Activated CD4-positive, alpha-beta memory T cell treated with anti-CD3 and anti-CD28 coated beads for 36 hours (primary cell): Measurements from ENCODE around the gene WFIKKN1. TPM values are rescaled to one million over a fixed set of nuclear protein-coding genes. Genes with fewer than 3 reads are reported as not detected.

Source experiments
- CTCF ChIA-PET: fragments of 350-600 bp; sonication (Branson Sonifier 250); formaldehyde crosslinking; loops from one replicate; lab custom pipeline; 2021; ENCODE audit warnings: antibody characterized with exemption, inconsistent platforms; lab: Charles Lee
- POLR2A ChIA-PET: fragments of 350-600 bp; sonication (Branson Sonifier 250); formaldehyde crosslinking; loops from one replicate; lab custom pipeline; 2021; ENCODE audit warnings: antibody characterized with exemption; lab: Charles Lee
- DNase-seq: peaks from one replicate; pipeline ENCODE4 v3.0.0-alpha.2; 2020
- H3K27ac Mint-ChIP-seq: one replicate; pipeline ENCODE4 v1.8.0; 2021; ENCODE audit warnings: mixed read lengths
- H3K27me3 Mint-ChIP-seq: one replicate; pipeline ENCODE4 v1.8.0; 2021; ENCODE audit warnings: mixed read lengths
- H3K36me3 Mint-ChIP-seq: one replicate; pipeline ENCODE4 v1.8.0; 2021; ENCODE audit warnings: mixed read lengths
- H3K4me1 Mint-ChIP-seq: one replicate; pipeline ENCODE4 v1.8.0; 2021; ENCODE audit warnings: low read depth, mixed read lengths
- H3K4me3 Mint-ChIP-seq: one replicate; pipeline ENCODE4 v1.8.0; 2021; ENCODE audit warnings: mild to moderate bottlenecking, mixed read lengths
- H3K9me3 Mint-ChIP-seq: one replicate; pipeline ENCODE4 v1.8.0; 2021; ENCODE audit warnings: mixed read lengths
- intact Hi-C: fragments of 100-400 bp; cut with micrococcal nuclease; formaldehyde crosslinking; loops from one replicate; pipeline ENCODE4 v1.15.1; 2023
- total RNA-seq, 2 experiments: library from RNA; stranded (reverse); gene quantifications; one replicate each; pipeline ENCODE4 v1.2.3, GENCODE V29; 2021

WFIKKN1 gene
- total RNA-seq, 2 experiments from 2014 or later, result 0.05 to 0.07 TPM

DNA sequence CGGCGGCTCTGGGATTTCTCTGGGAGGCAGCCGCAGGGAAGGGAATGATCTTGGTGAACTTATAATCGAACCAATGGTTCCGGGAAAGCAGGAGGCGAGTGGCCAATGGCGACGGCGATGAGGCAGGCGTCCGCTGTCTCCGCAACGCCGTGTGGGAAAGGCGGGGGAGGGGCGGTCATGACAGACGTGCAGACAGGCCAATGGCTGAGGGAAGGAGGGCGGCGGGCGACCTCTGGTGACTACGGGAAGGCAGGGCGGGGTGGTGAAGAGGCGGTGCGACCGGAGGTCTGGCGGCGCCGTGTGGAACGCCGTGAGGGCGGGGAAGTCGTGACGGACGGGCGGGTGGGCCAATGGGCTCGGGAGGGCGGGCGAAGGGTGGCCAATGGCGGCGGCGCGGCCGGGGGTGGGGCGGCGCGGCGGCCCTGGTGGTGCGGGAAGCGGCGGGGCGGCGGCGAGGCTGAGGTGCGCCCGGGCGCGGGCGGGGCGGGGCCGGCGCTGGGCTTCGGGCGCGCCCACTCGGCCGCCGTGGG lies 41.1 kb upstream of the WFIKKN1 start, which contains the start of gene RAB40C:
TSS of gene RAB40C (plus strand) at position 409 of the 530 bp plus-strand sequence. CDS start 226 bp downstream, outside the sequence.
- POLR2A ChIA-PET, result interaction anchor here (0.7 to 1.7 kb wide), 3 partner anchors 48 to 63 kb away, joined by 3 to 7 read pairs (median 3); partner anchors contain the start of gene CAPN15
- H3K4me1 Mint-ChIP-seq, result peaks cover 27% of the 10 kb centered on the region

DNA sequence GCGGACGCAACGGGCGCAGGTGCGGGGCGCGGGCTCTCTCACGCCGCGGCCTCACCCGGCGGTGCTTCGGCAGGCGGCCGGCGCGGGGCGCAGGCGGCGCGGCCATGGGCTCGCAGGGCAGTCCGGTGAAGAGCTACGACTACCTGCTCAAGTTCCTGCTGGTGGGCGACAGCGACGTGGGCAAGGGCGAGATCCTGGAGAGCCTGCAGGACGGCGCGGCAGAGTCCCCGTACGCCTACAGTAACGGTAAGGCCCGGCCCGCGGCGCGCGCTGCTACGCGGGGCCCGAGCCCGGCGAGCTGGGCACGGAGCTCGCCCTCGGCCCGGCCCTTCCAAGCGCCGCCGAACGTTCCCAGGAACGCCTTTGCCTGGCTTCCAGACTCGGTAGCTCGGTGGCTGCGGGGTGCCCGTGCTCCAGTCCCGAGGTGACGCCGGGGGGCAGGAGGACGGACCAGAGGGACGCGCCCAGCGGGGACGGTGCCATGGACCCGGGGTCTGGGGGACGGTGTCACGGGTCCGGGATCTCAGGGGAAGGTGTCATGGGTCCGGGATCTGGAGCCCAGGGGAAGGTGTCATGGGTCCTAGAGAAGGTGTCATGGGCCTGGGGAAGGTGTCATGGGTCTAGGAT lies 40.5 kb upstream of the WFIKKN1 start:
- Mint-ChIP-seq H3K27me3 (no peaks in the 10 kb centered on the region), H3K36me3 (peaks cover 8% of the 10 kb centered on the region), H3K4me1 (peaks cover 27% of the 10 kb centered on the region), H3K9me3 (no peaks in the 10 kb centered on the region), H3K4me3 (peak overlapping the region; percentile 78), H3K27ac (no peak overlapping the region)
- intact Hi-C loops, result no loop called here
- ChIA-PET CTCF (no interaction called here), POLR2A (interaction anchor here (0.7 to 1.0 kb wide), 3 partner anchors 46 to 63 kb away, joined by 3 read pairs; partner anchors contain the start of genes CAPN15 and METTL26)
- no peak for DNase-seq

More for the DNA sequence above, 41.1 kb upstream of the WFIKKN1 start, which contains the start of gene RAB40C:
- Mint-ChIP-seq H3K27ac (peak within 1 kb of the TSS; percentile 96), H3K9me3 (no peaks in the 10 kb centered on the region), H3K27me3 (no peaks in the 10 kb centered on the region), H3K4me3 (peak within 1 kb of the TSS; percentile 83), H3K36me3 (peaks cover 8% of the 10 kb centered on the region)
- intact Hi-C loops, result loop anchor here (1.0 to 5.0 kb wide), 6 partner anchors 19 to 93 kb away; partner anchors contain the start of genes JMJD8, METTL26, STUB1 and WDR90
- CTCF ChIA-PET, result no interaction called here
- peak; percentile 99 for DNase-seq

DNA sequence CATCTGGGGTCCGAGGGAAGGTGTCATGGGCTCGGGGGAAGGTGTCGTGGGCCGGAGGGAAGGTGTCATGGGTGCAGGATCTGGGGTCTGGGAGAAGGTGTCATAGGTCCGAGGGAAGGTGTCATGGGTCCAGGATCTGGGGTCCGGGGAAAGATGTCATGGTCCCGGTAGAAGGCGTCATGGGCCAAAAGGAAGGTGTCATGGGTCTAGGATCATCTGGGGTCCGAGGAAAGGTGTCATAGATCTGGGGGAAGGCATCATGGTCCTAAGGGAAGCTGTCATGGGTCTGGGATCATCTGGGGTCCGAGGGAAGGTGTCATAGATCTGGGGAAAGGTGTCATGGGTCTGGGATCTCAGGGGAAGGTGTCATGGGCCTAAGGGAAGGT lies 40.0 kb upstream of the WFIKKN1 start:
- H3K27me3 Mint-ChIP-seq, result no peaks in the 10 kb centered on the region
- ChIA-PET POLR2A (interaction anchor here (0.8 to 1.0 kb wide), 2 partner anchors 45 to 63 kb away, joined by 3 read pairs; partner anchors contain the start of genes CAPN15 and METTL26), CTCF (no interaction called here)
- H3K4me1 Mint-ChIP-seq, result peaks cover 27% of the 10 kb centered on the region
- no peaks in the 10 kb centered on the region for H3K9me3 Mint-ChIP-seq
- H3K36me3 Mint-ChIP-seq, result peaks cover 8% of the 10 kb centered on the region
- intact Hi-C loops, result no loop called here
- no peak for DNase-seq
- no peak overlapping the region for H3K27ac Mint-ChIP-seq
- peak overlapping the region; percentile 78 for H3K4me3 Mint-ChIP-seq

DNA sequence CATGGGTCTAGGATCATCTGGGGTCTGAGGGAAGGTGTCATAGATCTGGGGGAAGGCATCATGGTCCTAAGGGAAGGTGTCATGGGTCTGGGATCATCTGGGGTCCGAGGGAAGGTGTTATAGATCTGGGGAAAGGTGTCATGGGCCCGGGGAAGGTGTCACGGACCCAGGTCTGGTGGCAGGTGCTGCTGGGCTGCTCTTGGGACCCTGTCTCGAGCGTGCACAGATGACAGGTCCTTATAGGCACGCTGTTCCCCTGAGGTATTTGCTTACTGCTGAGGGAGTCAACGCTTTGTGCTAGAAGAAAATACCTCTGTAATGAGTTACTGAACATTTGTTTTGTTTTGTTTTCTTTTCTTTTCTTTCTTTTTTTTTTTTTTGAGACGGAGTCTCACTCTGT lies 39.6 kb upstream of the WFIKKN1 start:
- no peaks in the 10 kb centered on the region for H3K9me3 Mint-ChIP-seq
- H3K36me3 Mint-ChIP-seq, result peaks cover 8% of the 10 kb centered on the region
- peaks cover 30% of the 10 kb centered on the region for H3K4me1 Mint-ChIP-seq
- CTCF ChIA-PET, result no interaction called here
- DNase-seq, result no peak
- peak overlapping the region; percentile 78 for H3K4me3 Mint-ChIP-seq
- POLR2A ChIA-PET, result no interaction called here
- intact Hi-C loops, result no loop called here
- H3K27ac Mint-ChIP-seq, result no peak overlapping the region
- no peaks in the 10 kb centered on the region for H3K27me3 Mint-ChIP-seq

DNA sequence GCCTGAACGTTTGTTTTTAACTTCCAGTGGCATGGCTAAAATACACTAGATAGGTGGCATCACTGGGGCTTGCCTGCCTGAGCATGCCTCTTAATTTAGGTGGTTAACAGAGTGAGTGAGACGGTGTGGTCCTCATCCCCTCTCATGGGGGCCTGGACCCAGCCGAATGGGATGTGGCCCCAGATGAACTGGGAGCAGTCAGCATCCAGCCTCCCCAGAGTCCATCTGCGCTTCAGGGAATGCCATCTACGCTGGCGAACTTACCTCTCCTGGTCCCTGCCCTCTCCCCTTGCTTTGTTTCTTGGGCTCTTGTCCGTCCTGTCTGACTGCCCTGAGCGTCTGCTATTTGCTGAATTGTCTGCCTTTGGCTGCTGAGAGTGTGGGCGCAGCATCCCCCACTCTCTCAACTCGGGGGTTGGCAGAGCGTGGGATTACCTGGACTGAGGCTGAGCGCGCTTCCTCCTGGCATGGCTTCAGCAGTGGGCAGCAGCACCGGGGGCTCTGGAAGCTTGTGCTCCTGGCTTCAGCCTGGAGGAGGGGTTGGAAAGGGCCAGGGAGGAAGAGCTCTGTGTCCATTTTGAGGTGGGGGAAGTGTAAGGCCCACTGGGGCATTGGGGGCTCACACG lies 38.8 kb upstream of the WFIKKN1 start:
- Mint-ChIP-seq H3K36me3 (peaks cover 14% of the 10 kb centered on the region), H3K27ac (no peak overlapping the region), H3K27me3 (no peaks in the 10 kb centered on the region), H3K4me3 (no peak overlapping the region), H3K4me1 (peaks cover 30% of the 10 kb centered on the region), H3K9me3 (no peaks in the 10 kb centered on the region)
- CTCF ChIA-PET, result interaction anchor here (1.2 to 1.4 kb wide), 2 partner anchors 44 to 77 kb away, joined by 3 to 5 read pairs; partner anchors contain the start of gene METTL26
- intact Hi-C loops, result no loop called here
- POLR2A ChIA-PET, result no interaction called here
- DNase-seq, result no peak

DNA sequence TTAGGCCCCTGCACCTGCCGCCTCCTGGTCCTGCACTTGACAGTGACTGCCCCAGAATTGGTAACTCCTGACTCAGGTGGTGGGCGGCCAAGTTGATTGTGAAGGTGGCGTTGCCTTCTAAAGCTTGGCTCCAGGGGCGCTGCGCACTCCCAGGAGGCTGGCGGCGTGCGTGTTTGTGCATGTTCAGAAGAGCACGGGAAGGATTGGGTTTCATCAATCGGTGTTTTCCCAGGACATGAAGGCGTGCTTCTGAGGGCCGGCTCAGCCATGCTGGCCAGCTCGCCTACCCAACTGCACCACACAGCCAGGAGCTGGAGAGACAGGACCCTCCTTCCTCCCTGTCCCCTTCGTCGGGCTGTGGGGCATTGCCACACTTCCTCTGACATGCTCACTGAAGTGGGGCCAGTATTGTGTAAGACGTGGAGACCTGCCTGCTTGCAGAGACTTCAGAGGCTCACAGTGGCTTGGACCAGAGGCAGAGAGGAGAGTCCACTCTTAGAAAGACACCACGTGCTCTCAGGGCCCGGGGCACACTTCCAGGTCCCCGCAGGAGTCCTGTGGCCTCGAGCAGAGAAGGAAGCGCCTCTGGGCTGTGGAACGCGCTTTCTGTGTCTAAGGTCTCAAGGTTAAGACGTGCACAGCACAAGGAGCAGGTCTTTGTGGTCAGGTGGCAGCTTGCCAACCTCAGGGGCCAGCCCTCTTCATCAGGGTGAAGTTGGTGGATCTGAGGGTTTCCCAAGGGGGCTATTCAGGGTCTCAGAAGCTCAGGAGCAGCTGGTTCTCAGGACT lies 38.1 kb upstream of the WFIKKN1 start:
- H3K36me3 Mint-ChIP-seq, result peaks cover 11% of the 10 kb centered on the region
- CTCF ChIA-PET, result interaction anchor here (0.8 to 1.4 kb wide), 4 partner anchors 44 to 165 kb away, joined by 3 to 5 read pairs (median 4); partner anchors contain the start of gene METTL26
- H3K4me3 Mint-ChIP-seq, result no peak overlapping the region
- POLR2A ChIA-PET, result no interaction called here
- H3K27me3 Mint-ChIP-seq, result no peaks in the 10 kb centered on the region
- no peak overlapping the region for H3K27ac Mint-ChIP-seq
- peaks cover 25% of the 10 kb centered on the region for H3K4me1 Mint-ChIP-seq
- DNase-seq, result no peak
- no peaks in the 10 kb centered on the region for H3K9me3 Mint-ChIP-seq
- intact Hi-C loops, result no loop called here

DNA sequence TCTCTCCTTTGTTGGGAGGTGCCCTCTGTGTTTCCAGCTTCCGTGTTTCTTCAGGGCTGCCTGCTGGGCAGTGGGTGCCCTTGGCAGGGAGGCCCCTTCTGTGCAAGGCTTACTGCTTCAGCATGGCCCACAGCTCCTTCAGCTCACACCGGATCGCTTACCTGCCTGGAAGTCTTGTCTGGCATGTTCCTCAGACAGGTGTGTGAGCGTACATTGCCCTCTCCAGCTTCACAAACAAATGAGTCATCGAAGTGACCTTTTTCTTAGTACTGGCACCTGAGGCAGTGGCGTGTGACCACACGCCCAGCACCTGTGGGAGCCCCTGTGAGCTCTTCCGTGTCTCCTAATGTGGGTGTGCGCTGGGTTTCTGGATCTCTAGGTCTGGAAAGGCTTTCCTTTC lies 37.4 kb upstream of the WFIKKN1 start:
- Mint-ChIP-seq H3K27me3 (no peaks in the 10 kb centered on the region), H3K36me3 (peaks cover 9% of the 10 kb centered on the region), H3K9me3 (no peaks in the 10 kb centered on the region), H3K4me3 (no peak overlapping the region), H3K4me1 (peaks cover 20% of the 10 kb centered on the region), H3K27ac (peak overlapping the region; percentile 18)
- no peak for DNase-seq
- ChIA-PET CTCF (interaction anchor here (0.8 to 1.4 kb wide), 4 partner anchors 43 to 166 kb away, joined by 3 to 5 read pairs (median 4); partner anchors contain the start of gene METTL26), POLR2A (no interaction called here)
- intact Hi-C loops, result no loop called here

DNA sequence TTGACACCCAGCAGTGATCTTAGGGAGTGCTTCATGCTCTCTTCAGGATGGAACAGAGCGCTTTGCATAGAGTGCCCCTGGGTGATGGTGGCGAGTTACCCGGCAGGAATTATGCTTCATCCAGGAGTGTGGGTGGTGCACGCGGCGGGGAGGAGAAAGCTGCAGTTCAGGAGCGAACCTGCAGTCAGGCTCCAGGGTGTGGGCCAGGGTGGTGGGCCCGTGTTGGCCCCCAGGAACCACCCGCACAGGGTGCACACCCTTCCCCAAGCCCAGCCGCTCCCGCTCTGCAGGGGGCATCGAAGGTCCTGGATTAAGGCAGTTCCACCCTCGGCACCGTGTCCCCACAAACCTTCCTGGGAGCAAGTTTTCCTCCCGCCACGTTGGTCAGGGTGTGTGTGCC lies 37.0 kb upstream of the WFIKKN1 start:
- Mint-ChIP-seq H3K36me3 (peaks cover 7% of the 10 kb centered on the region), H3K4me1 (peaks cover 20% of the 10 kb centered on the region), H3K4me3 (no peak overlapping the region), H3K27me3 (no peaks in the 10 kb centered on the region), H3K27ac (no peak overlapping the region), H3K9me3 (no peaks in the 10 kb centered on the region)
- CTCF ChIA-PET, result no interaction called here
- DNase-seq, result no peak
- intact Hi-C loops, result no loop called here
- POLR2A ChIA-PET, result no interaction called here

DNA sequence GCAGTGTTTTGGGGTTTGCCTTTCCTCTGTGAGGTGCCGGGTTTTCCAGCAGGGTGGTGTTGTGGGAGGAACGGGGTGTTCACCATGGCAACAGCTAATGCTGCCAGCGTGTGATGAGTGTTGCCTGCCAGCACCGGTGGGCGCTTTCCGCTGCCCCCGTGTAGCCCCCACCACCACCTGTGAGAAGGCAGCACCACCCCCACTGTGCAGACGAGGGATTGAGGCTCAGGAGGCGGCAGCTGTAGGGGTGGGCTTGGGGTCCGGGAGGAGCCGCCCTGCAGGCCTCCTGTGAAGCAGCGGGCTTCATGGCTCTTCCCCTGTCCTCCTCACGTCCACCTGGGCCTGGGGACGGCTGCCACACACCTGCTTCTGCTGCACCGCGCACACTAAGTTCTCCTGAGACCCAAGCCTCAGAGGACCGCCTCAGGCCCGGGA lies 35.7 kb upstream of the WFIKKN1 start:
- DNase-seq, result no peak
- Mint-ChIP-seq H3K9me3 (no peaks in the 10 kb centered on the region), H3K27ac (no peak overlapping the region), H3K4me1 (peaks cover 20% of the 10 kb centered on the region), H3K36me3 (peaks cover 10% of the 10 kb centered on the region), H3K27me3 (no peaks in the 10 kb centered on the region), H3K4me3 (no peak overlapping the region)
- ChIA-PET POLR2A (no interaction called here), CTCF (no interaction called here)
- intact Hi-C loops, result no loop called here

DNA sequence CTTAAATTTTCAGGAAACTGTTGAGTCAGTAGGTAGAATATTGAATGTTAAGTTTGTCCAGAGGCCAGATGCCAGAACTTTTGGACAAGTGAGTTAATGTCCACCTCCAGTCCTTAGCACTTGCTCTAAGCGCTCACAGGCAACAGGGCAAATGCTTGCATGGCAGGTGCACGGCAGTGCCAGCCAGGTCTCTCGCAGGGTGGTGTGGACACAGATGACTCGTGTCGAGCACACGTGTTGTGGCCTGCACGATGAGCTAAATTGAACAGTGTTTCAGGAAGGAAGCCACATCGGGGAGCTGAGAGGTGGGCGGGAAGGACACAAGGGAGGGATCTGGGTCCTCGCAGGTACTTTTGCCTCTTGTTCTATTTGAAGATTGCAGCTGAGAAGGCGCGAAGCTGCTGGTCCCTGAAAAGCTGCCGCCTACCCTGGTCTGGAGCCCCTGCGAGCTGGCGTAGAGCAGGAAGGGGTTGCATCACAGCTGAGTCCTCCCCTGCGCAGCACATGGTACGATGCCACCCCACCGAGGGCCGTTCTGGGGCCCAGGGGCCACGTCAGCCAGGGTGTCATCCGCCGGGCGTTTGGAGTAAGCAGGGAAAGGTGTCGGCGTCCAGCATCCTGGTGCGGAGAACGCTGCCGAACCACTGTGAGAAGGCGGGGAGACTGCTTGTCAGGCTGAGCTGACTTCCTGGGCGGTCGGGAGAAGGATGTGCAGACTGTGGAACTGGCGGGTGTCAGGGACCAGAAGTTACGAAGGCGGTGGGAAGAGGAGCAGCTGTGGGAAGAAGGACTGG lies 34.6 kb upstream of the WFIKKN1 start:
- H3K36me3 Mint-ChIP-seq, result peaks cover 10% of the 10 kb centered on the region
- H3K27me3 Mint-ChIP-seq, result no peaks in the 10 kb centered on the region

DNA sequence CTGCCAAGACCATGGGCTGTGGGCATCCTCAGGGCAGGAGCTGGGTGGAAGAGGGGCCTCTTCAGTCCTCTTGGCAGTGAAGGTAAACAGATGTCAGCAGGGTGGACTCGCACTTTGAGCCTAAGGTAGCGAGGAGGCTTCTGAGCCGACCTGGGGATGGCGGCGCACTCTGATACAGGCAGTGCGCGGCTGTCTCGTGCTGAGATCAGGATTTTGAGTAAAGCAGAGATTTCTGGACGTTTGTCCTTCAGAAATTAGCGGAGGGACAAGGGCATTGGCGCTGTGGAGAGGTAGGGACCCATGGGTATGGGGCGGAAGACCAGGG lies 34.1 kb upstream of the WFIKKN1 start:
- Mint-ChIP-seq H3K36me3 (peaks cover 10% of the 10 kb centered on the region), H3K27me3 (no peaks in the 10 kb centered on the region), H3K27ac (no peak overlapping the region), H3K9me3 (no peaks in the 10 kb centered on the region), H3K4me3 (no peak overlapping the region), H3K4me1 (peaks cover 12% of the 10 kb centered on the region)
- DNase-seq, result no peak
- intact Hi-C loops, result no loop called here
- POLR2A ChIA-PET, result no interaction called here
- CTCF ChIA-PET, result no interaction called here

More for the DNA sequence above, 34.6 kb upstream of the WFIKKN1 start:
- Mint-ChIP-seq H3K4me3 (no peak overlapping the region), H3K27ac (no peak overlapping the region), H3K4me1 (peaks cover 14% of the 10 kb centered on the region), H3K9me3 (no peaks in the 10 kb centered on the region)
- DNase-seq, result no peak
- POLR2A ChIA-PET, result no interaction called here
- intact Hi-C loops, result no loop called here
- CTCF ChIA-PET, result no interaction called here
